HepG2 (cell line): ENCODE results near the gene NKD1. TPM values are rescaled to one million over a fixed set of nuclear protein-coding genes. Genes with fewer than 3 reads are reported as not detected.

Experiments used
- ATF7 ChIP-seq, 2 experiments: fragments of 450-650 bp in 1 of 2; sonication (generic) in 1 of 2; formaldehyde crosslinking in 1 of 2; IDR thresholded peaks; 2 replicates each; pipeline versions ENCODE4 v1.4.0 to v1.6.1; 2016 to 2020; ENCODE audit warnings: antibody characterized with exemption in 1 of 2, mild to moderate bottlenecking in 1 of 2, missing genetic modification reagents in 1 of 2
- DZIP1 ChIP-seq: sonication (generic); formaldehyde crosslinking; IDR thresholded peaks from 2 replicates; pipeline ENCODE4 v1.5.0; 2020; ENCODE audit warnings: mild to moderate bottlenecking, missing genetic modification reagents
- ERF ChIP-seq: IDR thresholded peaks from 2 replicates; pipeline ENCODE4 v1.6.1; 2018; ENCODE audit warnings: missing biosample characterization, missing genetic modification reagents
- FOXA3 ChIP-seq: IDR thresholded peaks from 2 replicates; pipeline ENCODE4 v1.6.1; 2016; ENCODE audit warnings: missing genetic modification reagents, missing compliant biosample characterization
- JARID2 ChIP-seq: sonication (generic); formaldehyde crosslinking; IDR thresholded peaks from 2 replicates; pipeline ENCODE4 v1.8.1; 2023; ENCODE audit warnings: missing genetic modification reagents, inconsistent platforms; ENCODE audit not compliant: insufficient replicate concordance
- NFKBIZ ChIP-seq: IDR thresholded peaks from 2 replicates; pipeline ENCODE4 v1.6.1; 2018; ENCODE audit warnings: missing genetic modification reagents, missing compliant biosample characterization
- NPAS2 ChIP-seq: sonication (generic); formaldehyde crosslinking; IDR thresholded peaks from 2 replicates; pipeline ENCODE4 v1.8.0; 2022; ENCODE audit warnings: mild to moderate bottlenecking, missing genetic modification reagents, borderline replicate concordance
- NR3C1 ChIP-seq: sonication (generic); formaldehyde crosslinking; IDR thresholded peaks from 2 replicates; pipeline ENCODE4 v1.4.0; 2020; ENCODE audit warnings: missing genetic modification reagents
- PHF21A ChIP-seq: sonication (generic); formaldehyde crosslinking; IDR thresholded peaks from 2 replicates; pipeline ENCODE4 v1.5.0; 2020; ENCODE audit warnings: mild to moderate bottlenecking, missing genetic modification reagents
- PHF8 ChIP-seq: sonication (generic); formaldehyde crosslinking; IDR thresholded peaks from 2 replicates; pipeline ENCODE4 v1.5.0; 2020; ENCODE audit warnings: missing genetic modification reagents
- RCOR2 ChIP-seq: IDR thresholded peaks from 2 replicates; pipeline ENCODE4 v1.6.1; 2016; ENCODE audit warnings: missing biosample characterization, missing genetic modification reagents
- RFXANK ChIP-seq: IDR thresholded peaks from 2 replicates; pipeline ENCODE4 v1.6.1; 2016
- SIN3B ChIP-seq: fragments of 150-350 bp; IDR thresholded peaks from 2 replicates; pipeline ENCODE4 v1.6.1; 2014; ENCODE audit warnings: low read length
- TARDBP ChIP-seq: sonication (generic); formaldehyde crosslinking; IDR thresholded peaks from 2 replicates; pipeline ENCODE4 v1.8.0; 2022; ENCODE audit warnings: mild to moderate bottlenecking, missing genetic modification reagents
- TP53 ChIP-seq: sonication (generic); formaldehyde crosslinking; conservative IDR thresholded peaks from 2 replicates; pipeline ENCODE4 v1.4.0; 2020; ENCODE audit warnings: missing genetic modification reagents
- ZBTB1 ChIP-seq: sonication (generic); formaldehyde crosslinking; IDR thresholded peaks from 2 replicates; pipeline ENCODE4 v1.4.0; 2020; ENCODE audit warnings: missing genetic modification reagents, borderline replicate concordance
- ZNF143 ChIP-seq: sonication (generic); formaldehyde crosslinking; IDR thresholded peaks from 2 replicates; pipeline ENCODE4 v1.4.0; 2020; ENCODE audit warnings: missing genetic modification reagents
- ZNF256 ChIP-seq: sonication (generic); formaldehyde crosslinking; conservative IDR thresholded peaks from 2 replicates; pipeline ENCODE4 v1.4.0; 2020; ENCODE audit warnings: missing genetic modification reagents
- ZNF280B ChIP-seq: sonication (generic); formaldehyde crosslinking; IDR thresholded peaks from 2 replicates; pipeline ENCODE4 v1.5.0; 2020; ENCODE audit warnings: missing genetic modification reagents, mild to moderate bottlenecking, borderline replicate concordance
- ZNF546 ChIP-seq: sonication (generic); formaldehyde crosslinking; conservative IDR thresholded peaks from 2 replicates; pipeline ENCODE4 v1.8.1; 2023; ENCODE audit warnings: mild to moderate bottlenecking, missing genetic modification reagents
- ZNF547 ChIP-seq: sonication (generic); formaldehyde crosslinking; IDR thresholded peaks from 2 replicates; pipeline ENCODE4 v1.5.1; 2020; ENCODE audit warnings: mild to moderate bottlenecking, missing genetic modification reagents
- ZNF552 ChIP-seq: sonication (generic); formaldehyde crosslinking; IDR thresholded peaks from 2 replicates; pipeline ENCODE4 v1.9.0; 2022; ENCODE audit warnings: missing genetic modification reagents, mild to moderate bottlenecking, borderline replicate concordance
- ZNF687 ChIP-seq: sonication (generic); formaldehyde crosslinking; IDR thresholded peaks from 2 replicates; pipeline ENCODE4 v1.5.1; 2020; ENCODE audit warnings: mild to moderate bottlenecking, missing genetic modification reagents, moderate library complexity
- polyA plus RNA-seq, 8 experiments: library from polyadenylated mRNA; depleted of rRNA in 3 of 8; stranded (reverse) in 7 of 8; unstranded in 1 of 8; fragments of >200 nt; fragmentation: Illumina TruSeq in 4 of 8; extraction: Trizol in 4 of 8; gene quantifications; 2 replicates each; pipeline versions ENCODE4 v1.2.1 to v1.2.3, GENCODE V29; 2011 to 2016; ENCODE audit warnings: low read depth in 4 of 8, missing spikeins in 1 of 8, mixed read lengths in 1 of 8; ENCODE audit not compliant: insufficient read depth in 1 of 8
- total RNA-seq, 5 experiments: library from RNA; depleted of rRNA; stranded (reverse); fragments of >200 nt; fragmentation: Illumina TruSeq; extraction: Trizol; gene quantifications; 2 replicates each; pipeline ENCODE4 v1.2.3, GENCODE V29; 2016; ENCODE audit warnings: low read depth in 1 of 5

NKD1 gene
- total and polyA plus RNA-seq, 2 of the 13 experiments (the other 11 are each of a cell fraction or from before 2014, with no cell fraction given) = 70.4 to 121 TPM

- TF ChIP-seq DZIP1 (CRISPR knock-in tag) (no peak), ATF7 (IDR thresholded peaks at IDR 0.05) (no peak), ATF7 (CRISPR knock-in tag; IDR thresholded peaks at IDR 0.05) (no peak), PHF8 (CRISPR knock-in tag) (no peak; the same call in 1 of the 2 replicates), NFKBIZ (CRISPR knock-in tag) (no peak), ZBTB1 (CRISPR knock-in tag) (0 out of 2 replicates have a peak, but pooled peaks have one; percentile 17), JARID2 (no peak), ZNF687 (CRISPR knock-in tag) (peak; percentile 40), ZNF280B (CRISPR knock-in tag) (no peak), ZNF552 (CRISPR knock-in tag) (no peak), NPAS2 (CRISPR knock-in tag) (no peak), RFXANK (CRISPR knock-in tag) (no peak), FOXA3 (0 out of 2 replicates have a peak, but pooled peaks have one; percentile 6), ZNF143 (CRISPR knock-in tag) (no peak), ZNF546 (CRISPR knock-in tag) (no peak), RCOR2 (CRISPR knock-in tag) (peak; percentile 15; the same call in 1 of the 2 replicates), TP53 (CRISPR knock-in tag) (no peak), SIN3B (no peak), PHF21A (no peak), ZNF256 (CRISPR knock-in tag) (no peak), NR3C1 (CRISPR knock-in tag) (no peak), ERF (CRISPR knock-in tag) (no peak), ZNF547 (CRISPR knock-in tag) (no peak), TARDBP (no peak)
Observed at GRCh38 chr16:50539822-50540710, 8.1 kb upstream of the NKD1 start (continued).
